Endothelial cell of hepatic sinusoid (primary cell): ENCODE data around the gene TMEM38B.
"Not testable (repeated sequence)": the region's sequence is repeated elsewhere in the genome, so short reads cannot be mapped to it uniquely, and the experiment has no call there.

Source experiments
- in situ Hi-C: cut with HindIII; loops from 2 replicates; pipeline ENCODE4 v1.10.0; 2017; ENCODE audit warnings: low sequenced_read_pairs

Gene TMEM38B

GRCh38 chr9:105712773-105713172 lies 18.4 kb downstream of the TMEM38B start:
- in situ Hi-C loops, result loop anchor here (5.0 kb wide), 1 partner anchor 45 kb away; no protein-coding TSS in a partner anchor

GRCh38 chr9:105713260-105714019 lies 19.1 kb downstream of the TMEM38B start:
- in situ Hi-C loops, result loop anchor here (5.0 kb wide), 1 partner anchor 46 kb away; no protein-coding TSS in a partner anchor

- in situ Hi-C loops, result loop anchor here (5.0 kb wide), 1 partner anchor 47 kb away; no protein-coding TSS in a partner anchor
Measured at GRCh38 chr9:105714020-105714331, 19.6 kb downstream of the TMEM38B start.

GRCh38 chr9:105716146-105716545 lies 21.8 kb downstream of the TMEM38B start:
- in situ Hi-C loops, result no loop called here

GRCh38 chr9:105722099-105722498 lies 27.8 kb downstream of the TMEM38B start:
- in situ Hi-C loops, result loop anchor here (5.0 kb wide), 1 partner anchor 120 kb away; no protein-coding TSS in a partner anchor

GRCh38 chr9:105725370-105725769 lies 31.0 kb downstream of the TMEM38B start:
- in situ Hi-C loops, result no loop called here

- in situ Hi-C loops, result not testable (repeated sequence)
Measured at GRCh38 chr9:105728230-105728629, 33.9 kb downstream of the TMEM38B start.

- in situ Hi-C loops, result not testable (repeated sequence)
Measured at GRCh38 chr9:105731420-105731819, 37.1 kb downstream of the TMEM38B start.

- in situ Hi-C loops, result no loop called here
Measured at GRCh38 chr9:105735366-105735765, 41.0 kb downstream of the TMEM38B start.

- in situ Hi-C loops, result no loop called here
Measured at GRCh38 chr9:105737205-105737604, 42.9 kb downstream of the TMEM38B start.

- in situ Hi-C loops, result no loop called here
Measured at GRCh38 chr9:105742088-105742487, 47.7 kb downstream of the TMEM38B start.

- in situ Hi-C loops, result not testable (repeated sequence)
Measured at GRCh38 chr9:105747325-105747724, 53.0 kb downstream of the TMEM38B start.

- in situ Hi-C loops, result no loop called here
Measured at GRCh38 chr9:105751761-105752160, 57.4 kb downstream of the TMEM38B start.

- in situ Hi-C loops, result no loop called here
Measured at GRCh38 chr9:105757496-105758251, 63.3 kb downstream of the TMEM38B start.

GRCh38 chr9:105760053-105760452 lies 65.7 kb downstream of the TMEM38B start:
- in situ Hi-C loops, result no loop called here

GRCh38 chr9:105782561-105783494 lies 88.5 kb downstream of the TMEM38B start:
- in situ Hi-C loops, result not testable (repeated sequence)

GRCh38 chr9:105783495-105783872 lies 89.1 kb downstream of the TMEM38B start:
- in situ Hi-C loops, result not testable (repeated sequence)

- in situ Hi-C loops, result not testable (repeated sequence)
Measured at GRCh38 chr9:105786796-105787195, 92.5 kb downstream of the TMEM38B start.

- in situ Hi-C loops, result no loop called here
Measured at GRCh38 chr9:105816202-105816744, 121.9 kb downstream of the TMEM38B start.

- in situ Hi-C loops, result no loop called here
Measured at GRCh38 chr9:105816981-105817380, 122.6 kb downstream of the TMEM38B start.

- in situ Hi-C loops, result no loop called here
Measured at GRCh38 chr9:105818903-105819302, 124.6 kb downstream of the TMEM38B start.
